ENCODE data around the gene HTT. TPM values are rescaled to one million over a fixed set of nuclear protein-coding genes. Genes with fewer than 3 reads are reported as not detected.

The HTT gene
- total RNA-seq, 1 experiment from 2014 or later = 66.8 TPM

DNA sequence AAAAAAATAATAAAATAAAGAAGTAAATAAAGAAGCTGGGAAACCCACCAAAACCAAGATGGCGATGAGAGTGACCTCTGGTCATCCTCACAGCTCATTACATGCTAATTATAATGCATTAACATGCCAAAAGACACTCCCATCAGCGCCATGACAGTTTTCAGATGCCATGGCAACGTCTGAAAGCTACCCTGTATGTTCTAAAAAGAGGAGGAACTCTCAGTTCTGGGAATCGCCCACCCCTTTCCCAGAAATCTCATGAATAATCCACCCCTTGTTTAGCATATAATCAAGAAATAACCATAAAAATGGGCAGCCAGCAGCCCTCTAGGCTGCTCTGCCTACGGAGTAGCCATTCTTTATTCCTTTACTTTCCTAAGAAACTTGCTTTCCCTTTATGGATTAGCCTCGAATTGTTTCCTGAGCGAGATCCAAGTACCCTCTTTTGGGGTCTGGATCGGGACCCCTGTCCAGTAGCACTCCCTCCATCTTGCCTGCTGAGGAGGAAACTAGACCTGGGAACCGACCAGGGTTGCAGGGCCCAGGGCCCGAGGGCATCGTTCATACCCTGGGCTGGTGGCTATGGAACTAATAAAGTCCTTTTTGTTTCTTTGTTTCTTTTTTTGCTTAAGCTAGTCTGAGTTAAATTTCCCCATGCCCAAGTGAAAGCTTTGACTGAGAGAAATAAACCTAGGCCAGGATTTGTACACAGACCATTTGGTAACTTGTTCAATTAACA lies 31.0 kb upstream of the HTT start:
- TF ChIP-seq EZH2 (IDR thresholded peaks at IDR 0.05; ENCODE audit: borderline replicate concordance, low read depth, low read length, poor library complexity, severe bottlenecking) = no peak
- TF ChIP-seq, protein P1, sequence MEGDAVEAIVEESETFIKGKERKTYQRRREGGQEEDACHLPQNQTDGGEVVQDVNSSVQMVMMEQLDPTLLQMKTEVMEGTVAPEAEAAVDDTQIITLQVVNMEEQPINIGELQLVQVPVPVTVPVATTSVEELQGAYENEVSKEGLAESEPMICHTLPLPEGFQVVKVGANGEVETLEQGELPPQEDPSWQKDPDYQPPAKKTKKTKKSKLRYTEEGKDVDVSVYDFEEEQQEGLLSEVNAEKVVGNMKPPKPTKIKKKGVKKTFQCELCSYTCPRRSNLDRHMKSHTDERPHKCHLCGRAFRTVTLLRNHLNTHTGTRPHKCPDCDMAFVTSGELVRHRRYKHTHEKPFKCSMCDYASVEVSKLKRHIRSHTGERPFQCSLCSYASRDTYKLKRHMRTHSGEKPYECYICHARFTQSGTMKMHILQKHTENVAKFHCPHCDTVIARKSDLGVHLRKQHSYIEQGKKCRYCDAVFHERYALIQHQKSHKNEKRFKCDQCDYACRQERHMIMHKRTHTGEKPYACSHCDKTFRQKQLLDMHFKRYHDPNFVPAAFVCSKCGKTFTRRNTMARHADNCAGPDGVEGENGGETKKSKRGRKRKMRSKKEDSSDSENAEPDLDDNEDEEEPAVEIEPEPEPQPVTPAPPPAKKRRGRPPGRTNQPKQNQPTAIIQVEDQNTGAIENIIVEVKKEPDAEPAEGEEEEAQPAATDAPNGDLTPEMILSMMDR (conservative IDR thresholded peaks at IDR 0.05; ENCODE audit: low read depth, low read length) = no peak
- ChIA-PET CTCF (no interaction called here), POLR2A (ENCODE audit: low non-redundant PET) (no interaction called here)
- no peak overlapping the region for H3K4me3 ChIP-seq (ENCODE audit: low read depth, low read length, poor library complexity, severe bottlenecking)
- H3K27me3 ChIP-seq (replicated peaks; ENCODE audit: insufficient read depth, low read depth, low read length, poor library complexity) = no peaks in the 10 kb centered on the region
- intact Hi-C loops (cut with micrococcal nuclease; ENCODE audit: unreplicated experiment) = no loop called here
- H3K27ac ChIP-seq (ENCODE audit: low read depth, low read length, poor library complexity, severe bottlenecking) = no peak overlapping the region
- no peaks in the 10 kb centered on the region for H3K9me3 ChIP-seq (ENCODE audit: low read depth, low read length, poor library complexity, severe bottlenecking)
- DNase-seq (ENCODE audit: low spot score) = no peak
- no peaks in the 10 kb centered on the region for H3K36me3 ChIP-seq (ENCODE audit: insufficient read depth, low read length, poor library complexity, severe bottlenecking)
- no peaks in the 10 kb centered on the region for H3K4me1 ChIP-seq (ENCODE audit: insufficient read depth, low read length, poor library complexity, severe bottlenecking)
- no TSS peak for BruUV-seq (replicated peaks)

DNA sequence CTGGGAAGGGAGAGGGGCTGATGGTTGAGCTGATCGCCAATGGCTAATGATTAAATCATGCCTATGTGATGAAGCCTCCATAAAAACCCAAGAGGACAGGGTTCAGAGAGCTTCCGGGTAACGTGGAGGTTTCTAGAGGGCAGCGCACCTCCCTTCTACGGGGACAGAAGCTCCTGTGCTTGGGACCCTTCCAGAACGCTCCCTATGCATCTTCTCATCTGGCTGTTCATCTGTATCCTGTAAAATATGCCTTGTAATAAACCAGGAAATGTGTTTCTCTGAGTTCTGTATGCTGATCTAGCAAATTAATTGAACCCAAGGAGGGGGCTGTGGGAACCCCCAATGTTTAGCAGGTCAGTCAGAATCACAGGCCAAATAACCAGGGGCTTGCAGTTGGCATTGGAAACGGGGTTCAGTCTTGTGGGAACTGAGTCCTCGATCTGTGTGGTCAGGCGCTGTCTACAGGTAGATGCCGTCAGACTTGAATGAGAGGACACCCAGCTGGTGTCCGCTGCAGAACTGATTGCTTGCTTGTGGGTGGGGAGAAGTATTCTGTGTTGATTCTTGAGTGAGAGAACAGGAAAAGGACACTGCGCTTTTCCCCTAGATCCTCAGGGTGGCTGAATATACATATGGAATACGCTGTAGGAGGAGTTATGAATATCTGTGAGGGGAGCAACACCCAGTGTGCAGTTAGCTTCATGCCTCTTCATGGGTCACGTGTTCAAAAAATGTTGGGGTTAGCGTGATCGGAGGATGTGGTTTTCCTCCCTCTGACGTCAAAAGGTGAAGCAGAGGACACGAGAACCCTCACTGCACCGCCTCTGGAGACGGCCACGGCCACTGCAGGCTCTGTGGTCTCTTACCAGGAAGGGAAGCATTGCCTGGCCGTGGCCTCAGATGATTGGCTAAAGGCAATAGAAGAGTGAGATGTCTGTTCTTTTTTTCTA lies 29.3 kb upstream of the HTT start:
- POLR2A ChIA-PET (ENCODE audit: low non-redundant PET) = no interaction called here
- CTCF ChIA-PET = no interaction called here

DNA sequence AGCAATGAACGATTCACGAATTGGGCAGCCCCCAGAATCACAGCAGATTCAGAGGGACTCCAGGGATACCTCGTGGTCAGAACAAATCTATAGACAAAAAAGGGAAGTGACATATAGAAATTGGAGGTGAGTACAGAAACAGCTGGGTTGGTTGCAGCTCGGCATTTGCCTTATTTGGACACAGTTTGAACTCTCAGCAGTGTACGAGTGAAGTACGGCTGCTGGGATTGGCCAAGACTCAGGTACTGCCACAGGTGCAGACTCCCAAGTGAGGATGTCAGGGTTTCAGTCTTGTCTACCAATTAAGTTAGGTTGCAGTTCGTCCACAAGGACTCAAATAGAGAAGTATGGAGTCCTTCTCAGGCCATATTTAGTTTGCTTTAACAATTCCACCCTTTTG lies 28.3 kb upstream of the HTT start:
- CTCF ChIA-PET = no interaction called here
- H3K9me3 ChIP-seq (ENCODE audit: low read depth, low read length, poor library complexity, severe bottlenecking) = no peaks in the 10 kb centered on the region
- intact Hi-C loops (cut with micrococcal nuclease; ENCODE audit: unreplicated experiment) = no loop called here
- H3K4me3 ChIP-seq (ENCODE audit: low read depth, low read length, poor library complexity, severe bottlenecking) = no peak overlapping the region
- TF ChIP-seq EZH2 (IDR thresholded peaks at IDR 0.05; ENCODE audit: borderline replicate concordance, low read depth, low read length, poor library complexity, severe bottlenecking) = no peak
- TF ChIP-seq, protein P1 (conservative IDR thresholded peaks at IDR 0.05; ENCODE audit: low read depth, low read length) = no peak
- POLR2A ChIA-PET (ENCODE audit: low non-redundant PET) = no interaction called here
- BruUV-seq (replicated peaks) = no TSS peak
- no peak for DNase-seq (ENCODE audit: low spot score)
- no peaks in the 10 kb centered on the region for H3K36me3 ChIP-seq (ENCODE audit: insufficient read depth, low read length, poor library complexity, severe bottlenecking)
- H3K27ac ChIP-seq (ENCODE audit: low read depth, low read length, poor library complexity, severe bottlenecking) = no peak overlapping the region
- no peaks in the 10 kb centered on the region for H3K27me3 ChIP-seq (replicated peaks; ENCODE audit: insufficient read depth, low read depth, low read length, poor library complexity)
- no peaks in the 10 kb centered on the region for H3K4me1 ChIP-seq (ENCODE audit: insufficient read depth, low read length, poor library complexity, severe bottlenecking)

More for the DNA sequence above, 29.3 kb upstream of the HTT start:
- H3K27me3 ChIP-seq (replicated peaks; ENCODE audit: insufficient read depth, low read depth, low read length, poor library complexity) = no peaks in the 10 kb centered on the region
- intact Hi-C loops (cut with micrococcal nuclease; ENCODE audit: unreplicated experiment) = no loop called here
- BruUV-seq (replicated peaks) = no TSS peak
- H3K4me3 ChIP-seq (ENCODE audit: low read depth, low read length, poor library complexity, severe bottlenecking) = no peak overlapping the region
- H3K4me1 ChIP-seq (ENCODE audit: insufficient read depth, low read length, poor library complexity, severe bottlenecking) = no peaks in the 10 kb centered on the region
- no peaks in the 10 kb centered on the region for H3K36me3 ChIP-seq (ENCODE audit: insufficient read depth, low read length, poor library complexity, severe bottlenecking)
- DNase-seq (ENCODE audit: low spot score) = no peak
- no peak for TF ChIP-seq EZH2 (IDR thresholded peaks at IDR 0.05; ENCODE audit: borderline replicate concordance, low read depth, low read length, poor library complexity, severe bottlenecking)
- TF ChIP-seq, protein P1 (conservative IDR thresholded peaks at IDR 0.05; ENCODE audit: low read depth, low read length) = no peak
- H3K9me3 ChIP-seq (ENCODE audit: low read depth, low read length, poor library complexity, severe bottlenecking) = no peaks in the 10 kb centered on the region
- H3K27ac ChIP-seq (ENCODE audit: low read depth, low read length, poor library complexity, severe bottlenecking) = no peak overlapping the region
